Inflammatory macrophage treated with lipopolysaccharide for 4 hours (primary cell): ENCODE results near the gene CFAP410.

Experiments used
- DNase-seq: peaks from one replicate; pipeline ENCODE4 v3.0.0-alpha.2; 2020

The CFAP410 gene

GRCh38 chr21:44330698-44331097 lies 8.5 kb downstream of the CFAP410 start:
- DNase-seq, result no peak

GRCh38 chr21:44329971-44330681 lies 9.1 kb downstream of the CFAP410 start:
- DNase-seq, result no peak

DNA sequence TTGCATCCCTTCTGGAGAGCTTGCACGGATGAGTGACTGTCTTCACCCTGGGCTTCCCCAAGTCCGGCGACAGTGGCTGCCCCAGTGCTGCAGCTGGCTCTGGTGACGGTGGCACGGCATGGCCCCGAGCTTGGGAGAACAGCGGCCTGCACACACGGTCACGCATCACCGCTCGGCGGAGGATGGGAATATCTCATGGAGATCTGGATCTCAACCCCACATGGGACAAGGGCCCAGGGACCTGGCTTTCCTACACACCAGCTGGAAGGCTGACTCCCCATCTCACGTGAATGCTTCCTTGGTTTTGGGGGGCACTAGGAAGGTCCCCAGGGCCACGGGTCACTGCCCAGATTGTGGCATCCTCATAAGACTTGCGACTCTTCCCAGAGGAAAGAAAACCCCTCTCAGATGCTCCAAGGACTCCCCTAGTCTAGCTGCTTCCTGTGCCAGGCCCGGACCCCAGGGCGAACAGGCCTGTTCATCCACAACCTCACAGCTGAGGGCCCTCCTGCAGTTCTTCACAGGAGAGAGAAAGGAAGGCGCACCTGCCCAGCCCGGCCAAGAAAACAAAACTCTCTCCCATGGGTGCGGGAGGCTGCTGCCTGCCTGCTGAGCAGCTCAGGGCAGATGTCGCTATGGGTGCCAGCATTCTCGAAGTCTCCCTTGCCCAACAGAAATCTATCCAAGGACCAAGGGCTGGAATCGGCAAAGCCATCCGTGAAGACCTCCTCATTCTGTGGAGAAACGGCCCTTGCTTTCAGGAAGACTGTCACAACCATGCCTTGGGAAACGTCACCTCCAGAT lies 9.9 kb downstream of the CFAP410 start:
- DNase-seq, result no peak

GRCh38 chr21:44328242-44328895 lies 10.8 kb downstream of the CFAP410 start:
- no peak for DNase-seq

DNA sequence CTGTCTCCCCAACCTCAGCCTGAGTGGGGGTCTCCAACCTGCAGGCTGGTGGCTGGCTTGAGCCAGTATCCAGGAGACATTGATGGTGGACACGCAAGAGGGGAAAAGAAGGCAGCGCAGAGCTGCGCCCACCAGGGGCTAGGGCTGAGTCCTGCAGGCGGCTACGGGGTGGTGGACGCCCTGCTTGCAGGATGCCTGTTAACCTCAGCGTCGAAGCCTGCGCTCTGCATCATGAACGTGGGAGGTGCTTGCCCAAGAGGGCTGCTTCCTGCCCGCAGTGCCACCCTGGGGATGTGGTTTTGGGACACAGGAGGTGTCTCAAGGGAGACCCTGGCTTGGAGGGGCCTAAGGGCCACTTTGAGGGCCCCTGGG lies 11.6 kb downstream of the CFAP410 start:
- DNase-seq, result no peak

GRCh38 chr21:44326716-44327602 lies 12.2 kb downstream of the CFAP410 start:
- no peak for DNase-seq

DNA sequence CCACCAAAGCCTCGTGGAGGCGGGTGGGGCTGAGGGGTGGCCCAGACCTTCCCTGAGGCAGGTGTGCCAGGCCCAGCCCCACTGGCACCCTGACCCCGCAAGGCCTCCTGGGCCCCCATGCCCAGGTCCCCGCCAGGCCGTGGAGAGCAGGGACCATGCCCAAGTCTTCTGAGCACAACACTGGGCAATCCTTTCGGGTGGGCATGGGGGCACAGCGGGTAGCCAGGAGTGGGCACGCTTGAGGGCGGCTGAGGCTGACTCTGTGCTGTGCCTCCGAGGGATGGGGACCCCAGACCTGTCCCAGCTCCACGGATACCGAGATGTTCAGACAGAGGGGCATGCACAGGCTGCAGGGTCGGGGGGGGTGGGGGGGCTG lies 12.9 kb downstream of the CFAP410 start:
- DNase-seq, result no peak

DNA sequence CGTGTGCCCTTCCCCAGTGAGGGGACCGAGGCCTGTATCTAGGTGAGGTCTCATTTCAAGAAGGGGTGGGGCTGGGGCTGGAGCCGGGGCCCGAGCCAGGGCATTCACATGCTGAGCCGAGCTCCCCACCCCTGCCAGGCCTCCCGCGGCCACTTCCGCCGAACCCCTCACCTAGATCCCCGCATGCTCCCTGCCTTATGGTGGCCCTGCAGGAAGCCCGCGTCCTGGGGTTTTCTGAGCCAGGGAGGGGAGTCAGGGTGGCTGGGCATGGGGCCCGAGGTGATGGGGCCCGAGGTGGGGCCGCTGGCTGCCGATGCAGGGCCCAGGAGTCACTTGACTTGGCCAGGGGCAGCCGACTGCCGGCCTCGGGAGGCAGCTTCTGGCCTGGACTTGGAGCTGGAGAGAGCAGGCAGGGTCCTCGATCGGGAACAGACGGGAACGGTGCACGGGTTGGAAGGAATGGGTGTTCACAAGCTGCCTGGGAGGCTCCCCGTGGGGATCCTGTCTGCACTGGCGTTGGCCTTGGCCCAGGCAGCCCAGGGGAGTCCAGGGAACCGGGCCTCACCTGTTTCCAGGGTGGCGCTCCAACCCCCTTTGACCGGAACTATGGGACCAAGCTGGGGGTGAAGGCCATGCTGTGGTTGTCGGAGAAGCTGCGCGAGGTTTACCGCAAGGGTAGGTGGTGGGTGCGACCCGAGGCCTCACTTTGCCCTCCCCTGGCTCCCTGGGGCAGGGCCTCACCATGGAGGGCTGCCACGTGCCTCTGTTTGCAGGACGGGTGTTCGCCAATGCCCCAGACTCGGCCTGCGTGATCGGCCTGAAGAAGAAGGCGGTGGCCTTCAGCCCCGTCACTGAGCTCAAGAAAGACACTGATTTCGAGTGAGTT lies 13.6 kb downstream of the CFAP410 start:
- no peak for DNase-seq

GRCh38 chr21:44324854-44325107 lies 14.4 kb downstream of the CFAP410 start:
- DNase-seq, result no peak

DNA sequence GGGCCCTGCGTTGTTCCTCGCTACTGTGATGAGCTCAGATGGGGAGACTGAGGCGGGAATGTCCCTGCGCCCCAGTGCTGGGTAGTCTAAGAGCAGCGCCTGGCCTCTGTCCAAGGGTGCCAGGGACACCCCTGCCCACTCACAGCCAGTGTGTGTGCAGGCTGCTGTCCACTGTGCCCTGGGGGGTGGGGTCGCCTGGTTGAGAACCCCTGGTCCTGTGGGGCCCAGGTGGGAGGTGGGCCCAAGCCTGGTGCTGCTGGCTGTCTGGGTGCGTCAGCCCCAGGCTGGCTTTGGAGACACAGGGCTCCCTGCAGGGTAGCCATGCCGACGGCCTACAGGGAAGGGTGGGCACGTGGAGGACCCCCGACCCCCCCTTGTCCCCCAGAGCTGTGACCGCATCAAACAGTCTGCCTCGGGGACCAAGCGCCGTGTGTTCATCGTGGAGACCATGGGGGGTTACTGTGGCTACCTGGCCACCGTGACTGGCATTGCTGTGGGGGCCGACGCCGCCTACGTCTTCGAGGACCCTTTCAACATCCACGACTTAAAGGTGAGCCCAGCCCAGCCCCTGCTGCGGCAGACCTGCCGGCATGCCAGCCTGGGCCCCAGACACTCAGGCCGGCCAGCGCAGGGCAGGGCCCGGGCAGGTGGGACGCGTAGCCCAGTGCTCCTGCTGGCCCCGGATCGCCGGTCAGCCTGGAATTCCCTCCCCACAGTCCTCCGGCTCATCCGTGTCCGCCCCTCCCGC lies 14.9 kb downstream of the CFAP410 start:
- no peak for DNase-seq

GRCh38 chr21:44323591-44323990 lies 15.6 kb downstream of the CFAP410 start:
- DNase-seq, result no peak

GRCh38 chr21:44322621-44323325 lies 16.4 kb downstream of the CFAP410 start:
- DNase-seq, result no peak

- DNase-seq, result no peak
Measured at GRCh38 chr21:44321846-44322450, 17.2 kb downstream of the CFAP410 start.

- DNase-seq, result no peak
Measured at GRCh38 chr21:44320847-44321246, 18.3 kb downstream of the CFAP410 start.

GRCh38 chr21:44319407-44320065 lies 19.7 kb downstream of the CFAP410 start:
- DNase-seq, result no peak

- no peak for DNase-seq
Measured at GRCh38 chr21:44318489-44319285, 20.5 kb downstream of the CFAP410 start.

DNA sequence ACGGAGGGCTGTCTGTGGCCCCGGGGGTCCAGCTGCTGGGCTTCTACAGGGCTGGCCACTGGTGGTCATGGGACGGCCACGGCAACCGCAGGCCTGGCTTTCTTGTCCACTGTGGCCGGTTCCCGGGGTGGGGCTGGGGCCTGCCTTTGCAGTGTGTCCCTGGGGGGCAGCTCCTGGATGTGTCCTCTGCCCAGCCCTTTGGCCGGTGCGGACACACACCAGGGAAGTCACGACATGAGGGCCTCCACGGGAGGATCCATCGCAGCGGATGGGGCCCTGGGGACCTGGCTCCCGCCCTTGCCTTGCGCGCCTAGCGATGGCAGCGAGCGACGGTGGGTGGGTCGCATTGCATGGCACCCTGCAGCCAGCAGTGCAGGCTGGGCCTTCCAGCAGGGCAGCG lies 21.3 kb downstream of the CFAP410 start:
- no peak for DNase-seq

- no peak for DNase-seq
Measured at GRCh38 chr21:44317241-44317782, 21.9 kb downstream of the CFAP410 start.
